CD4-positive, alpha-beta T cell (primary cell): ENCODE results near the gene UNC45A. TPM values are rescaled to one million over a fixed set of nuclear protein-coding genes. Genes with fewer than 3 reads are reported as not detected.
"Not testable (repeated sequence)": the region's sequence is repeated elsewhere in the genome, so short reads cannot be mapped to it uniquely, and the experiment has no call there.

Source experiments
- ATAC-seq: fragments of 200-7000 bp; cut with Tn5 transposase; one replicate; pipeline ENCODE4 v1.10.0; 2022; ENCODE audit warnings: mild to moderate bottlenecking; ENCODE audit not compliant: poor library complexity
- CTCF ChIA-PET: fragments of 350-600 bp; sonication (Branson Sonifier 250); formaldehyde crosslinking; loops from one replicate; lab custom pipeline; 2021; ENCODE audit warnings: antibody characterized with exemption, inconsistent platforms; lab: Charles Lee
- POLR2A ChIA-PET: fragments of 350-600 bp; sonication (Branson Sonifier 250); formaldehyde crosslinking; loops from one replicate; lab custom pipeline; 2021; ENCODE audit warnings: antibody characterized with exemption, inconsistent platforms; lab: Charles Lee
- DNase-seq, 14 experiments: peaks; one replicate each; pipeline ENCODE4 v3.0.0-alpha.2; 2013 to 2020; ENCODE audit warnings: mixed read lengths in 2 of 14
- H3K27ac ChIP-seq, 2 donors: one replicate each; pipeline versions ENCODE4 v1.5.1 to v1.7.0; 2013; ENCODE audit warnings: low read length in 2 of 2, low read depth in 1 of 2, mild to moderate bottlenecking in 1 of 2
- H3K27me3 ChIP-seq, 2 experiments: 1 replicate in 1 of 2; 2 replicates in 1 of 2; pipeline versions ENCODE4 v1.6.1 to v1.7.0; 2013; ENCODE audit warnings: low read length in 2 of 2, control low read depth in 1 of 2, mild to moderate bottlenecking in 1 of 2, moderate library complexity in 1 of 2; ENCODE audit not compliant: insufficient read depth in 2 of 2, control insufficient read depth in 1 of 2
- H3K36me3 ChIP-seq: one replicate; pipeline ENCODE4 v1.6.1; 2013; ENCODE audit warnings: low read length, control low read depth; ENCODE audit not compliant: insufficient read depth
- H3K4me1 ChIP-seq: one replicate; pipeline ENCODE4 v1.6.1; 2013; ENCODE audit warnings: low read length, control low read depth; ENCODE audit not compliant: insufficient read depth
- H3K4me3 ChIP-seq: one replicate; pipeline ENCODE4 v1.5.1; 2013; ENCODE audit warnings: mild to moderate bottlenecking, low read length, moderate library complexity
- H3K9me3 ChIP-seq, 2 experiments: 1 replicate in 1 of 2; 2 replicates in 1 of 2; pipeline versions ENCODE4 v1.6.1 to v1.7.0; 2013; ENCODE audit warnings: low read length in 2 of 2, mild to moderate bottlenecking in 2 of 2, control low read depth in 1 of 2, moderate library complexity in 1 of 2; ENCODE audit not compliant: control insufficient read depth in 1 of 2, insufficient read depth in 1 of 2
- H3K27ac Mint-ChIP-seq: one replicate; pipeline ENCODE4 v1.8.0; 2020; ENCODE audit warnings: mixed read lengths
- H3K27me3 Mint-ChIP-seq: one replicate; pipeline ENCODE4 v1.8.0; 2021; ENCODE audit warnings: mixed read lengths
- H3K36me3 Mint-ChIP-seq: one replicate; pipeline ENCODE4 v1.8.0; 2021; ENCODE audit warnings: low read depth, mixed read lengths
- H3K4me1 Mint-ChIP-seq: one replicate; pipeline ENCODE4 v1.8.0; 2021; ENCODE audit warnings: low read depth, mixed read lengths
- H3K4me3 Mint-ChIP-seq: one replicate; pipeline ENCODE4 v1.8.0; 2020; ENCODE audit warnings: mild to moderate bottlenecking, mixed read lengths
- H3K9me3 Mint-ChIP-seq: one replicate; pipeline ENCODE4 v1.8.0; 2020; ENCODE audit warnings: mixed read lengths
- CTCF ChIP-seq: fragments of 200-600 bp; IDR thresholded peaks from one replicate; pipeline ENCODE4 v1.8.0; 2022; ENCODE audit warnings: antibody characterized with exemption, mild to moderate bottlenecking
- intact Hi-C, 2 experiments: fragments of 100-400 bp; cut with DNase I in 1 of 2; cut with micrococcal nuclease in 1 of 2; formaldehyde crosslinking; loops; one replicate each; pipeline versions ENCODE4 v1.15.1 to v1.9.0; 2023 to 2025; cut with DNase I, micrococcal nuclease
- total RNA-seq, 174 experiments: library from RNA in 2 of 174; stranded (reverse) in 2 of 174; gene quantifications; one replicate each; pipeline ENCODE4 v1.2.3 and lab custom pipeline; 2021 to 2026

The UNC45A gene
- total RNA-seq, 2 experiments from 2014 or later = 17.6 to 18.9 TPM

DNA sequence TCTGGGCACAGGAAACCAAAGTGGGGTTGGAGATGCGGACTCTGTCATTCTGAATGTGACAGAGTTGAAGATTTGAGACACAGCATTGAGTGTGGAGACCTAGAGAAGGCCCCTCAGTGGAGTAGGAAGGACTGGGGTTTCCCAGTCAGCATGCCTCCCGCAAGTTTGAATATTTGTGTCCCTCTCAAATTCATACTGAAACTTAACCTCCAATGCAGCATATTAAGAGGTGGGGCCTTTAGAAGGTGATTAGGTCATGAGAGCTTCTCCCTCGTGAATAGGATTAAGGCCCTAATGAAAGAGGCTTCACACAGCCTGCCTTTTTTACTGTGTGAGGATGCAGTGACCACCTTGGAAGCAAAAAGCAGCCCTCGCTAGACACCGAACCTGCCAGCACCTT, 10.7 kb upstream of the UNC45A start:
- Histone ChIP-seq H3K4me1 (peaks cover 4% of the 10 kb centered on the region), H3K9me3 (no peaks in the 10 kb centered on the region), H3K36me3 (peaks cover 23% of the 10 kb centered on the region), H3K27ac (no peak overlapping the region), H3K27me3 (no peaks in the 10 kb centered on the region), H3K4me3 (no peak overlapping the region)
- Mint-ChIP-seq H3K27me3 (no peaks in the 10 kb centered on the region), H3K9me3 (no peaks in the 10 kb centered on the region), H3K36me3 (peaks cover 20% of the 10 kb centered on the region), H3K4me3 (no peak overlapping the region), H3K27ac (no peak overlapping the region), H3K4me1 (peaks cover 2% of the 10 kb centered on the region)
- no peak for TF ChIP-seq CTCF
- no peak for DNase-seq
- ATAC-seq = no peak
- ChIA-PET CTCF (no interaction called here), POLR2A (no interaction called here)
- intact Hi-C loops = no loop called here

DNA sequence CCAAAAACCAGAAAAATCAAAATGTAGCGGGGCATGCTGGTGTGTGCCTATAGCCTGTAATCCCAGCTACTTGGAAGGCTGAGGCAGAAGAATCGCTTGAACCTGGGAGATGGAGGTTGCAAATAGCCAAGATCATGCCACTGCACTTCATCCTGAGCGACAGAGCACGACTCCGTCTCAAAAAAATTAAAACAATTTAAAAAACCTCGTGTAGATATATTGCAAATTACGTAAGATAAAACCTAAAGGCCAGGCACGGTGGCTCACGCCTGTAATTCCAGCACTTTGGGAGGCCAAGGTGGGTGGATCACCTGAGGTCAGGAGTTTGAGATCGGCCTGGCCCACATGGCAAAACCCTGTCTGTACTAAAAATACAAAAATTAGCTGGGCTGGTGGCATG, 8.3 kb upstream of the UNC45A start:
- H3K36me3 Mint-ChIP-seq, intact Hi-C loops, CTCF ChIA-PET, H3K27me3 ChIP-seq, H3K27me3 Mint-ChIP-seq, ATAC-seq, H3K27ac ChIP-seq, POLR2A ChIA-PET, H3K27ac Mint-ChIP-seq, H3K36me3 ChIP-seq, H3K9me3 ChIP-seq, H3K4me3 ChIP-seq, DNase-seq, H3K9me3 Mint-ChIP-seq: not testable (repeated sequence)
- H3K4me1 ChIP-seq = peaks cover 26% of the 10 kb centered on the region
- peak overlapping the region; percentile 30 for H3K4me3 Mint-ChIP-seq
- peaks cover 22% of the 10 kb centered on the region for H3K4me1 Mint-ChIP-seq

GRCh38 chr15:90928106-90928505, 7.0 kb upstream of the UNC45A start:
- H3K9me3 ChIP-seq, ATAC-seq, DNase-seq, H3K27me3 Mint-ChIP-seq, H3K27me3 ChIP-seq, H3K9me3 Mint-ChIP-seq, POLR2A ChIA-PET, H3K36me3 ChIP-seq, H3K27ac ChIP-seq, intact Hi-C loops, H3K4me3 ChIP-seq, H3K36me3 Mint-ChIP-seq, CTCF ChIA-PET: not testable (repeated sequence)
- H3K4me1 Mint-ChIP-seq = peaks cover 29% of the 10 kb centered on the region
- H3K4me1 ChIP-seq = peaks cover 39% of the 10 kb centered on the region
- peak overlapping the region; percentile 48 for H3K4me3 Mint-ChIP-seq
- peak overlapping the region; percentile 96 for H3K27ac Mint-ChIP-seq

GRCh38 chr15:90929246-90930019, 5.7 kb upstream of the UNC45A start:
- no peak for TF ChIP-seq CTCF
- no peak for ATAC-seq
- ChIA-PET CTCF (interaction anchor here (1.4 to 1.5 kb wide), 3 partner anchors 27 to 43 kb away, joined by 3 to 11 read pairs (median 5); partner anchors contain the start of gene MAN2A2), POLR2A (interaction anchor here (0.7 to 8.1 kb wide), 11 partner anchors 11 to 549 kb away, joined by 3 to 232 read pairs (median 3); partner anchors contain the start of genes MAN2A2 and RCCD1)
- Histone ChIP-seq H3K36me3 (no peaks in the 10 kb centered on the region), H3K4me1 (peaks cover 52% of the 10 kb centered on the region), H3K27ac (peak overlapping the region; percentile 85 to 93), H3K4me3 (peak overlapping the region; percentile 59), H3K27me3 (no peaks in the 10 kb centered on the region), H3K9me3 (no peaks in the 10 kb centered on the region)
- Mint-ChIP-seq H3K27me3 (no peaks in the 10 kb centered on the region), H3K4me1 (peaks cover 34% of the 10 kb centered on the region), H3K36me3 (peaks cover 10% of the 10 kb centered on the region), H3K9me3 (no peaks in the 10 kb centered on the region), H3K27ac (peak overlapping the region; percentile 96), H3K4me3 (peak overlapping the region; percentile 98)
- intact Hi-C loops = loop anchor here (2.0 to 10.0 kb wide), 7 partner anchors 57 to 1035 kb away; partner anchors contain the start of genes AP3S2 (in 2 of the 2), BLM (in 1 of the 2), GDPGP1 (in 1 of the 2) and PRC1 (in 1 of the 2)
- DNase-seq = peak in 1 of 14 experiments; percentile 16
